Suprapubic skin (tissue), 4 donors: ENCODE measurements around the gene CDC7.

Experiments used
- CTCF ChIP-seq, 2 donors: fragments of 200-600 bp in 1 of 2; fragments of 450-650 bp in 1 of 2; sonication (generic) in 1 of 2; IDR thresholded peaks; one replicate each; pipeline ENCODE4 v1.5.1; 2016 to 2019; ENCODE audit warnings: antibody characterized with exemption in 2 of 2, mild to moderate bottlenecking in 1 of 2, moderate library complexity in 1 of 2
- EP300 ChIP-seq: sonication (generic); formaldehyde crosslinking; IDR thresholded peaks from one replicate; pipeline ENCODE4 v1.6.1; 2017; ENCODE audit warnings: antibody characterized with exemption
- POLR2A ChIP-seq, 2 donors: fragments of 450-650 bp; IDR thresholded peaks; one replicate each; pipeline ENCODE4 v1.6.1; 2017; ENCODE audit warnings: antibody characterized with exemption in 2 of 2, mild to moderate bottlenecking in 2 of 2, moderate library complexity in 2 of 2
- POLR2AphosphoS5 ChIP-seq, 3 donors: sonication (generic); formaldehyde crosslinking; IDR thresholded peaks; one replicate each; pipeline ENCODE4 v1.6.1; 2017; ENCODE audit warnings: antibody characterized with exemption in 3 of 3

DNA sequence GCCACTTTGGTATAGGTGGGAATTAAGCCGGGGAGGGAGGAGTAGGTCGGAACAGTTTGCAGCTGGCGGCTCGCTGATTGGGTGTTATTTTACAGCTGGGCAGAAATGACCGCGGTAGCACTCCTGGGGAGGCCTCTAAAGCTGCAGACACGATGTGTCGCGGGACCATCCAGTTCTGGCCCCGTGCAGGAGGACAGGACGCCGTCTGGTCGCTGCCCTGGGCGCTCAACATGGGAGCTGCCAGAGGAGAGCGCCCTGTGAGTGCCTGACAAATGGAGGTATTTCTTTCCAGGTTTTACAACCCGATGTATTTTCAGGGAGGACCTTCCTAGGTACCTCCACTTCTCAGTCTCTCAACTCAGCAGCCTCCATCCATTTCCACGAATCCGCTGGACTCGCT lies 46.2 kb downstream of the CDC7 start:
- TF ChIP-seq CTCF (IDR thresholded peaks at IDR 0.05) (no peak), POLR2AphosphoS5 (IDR thresholded peaks at IDR 0.05) (no peak), EP300 (no peak), POLR2A (IDR thresholded peaks at IDR 0.05) (no peak)
